Dendritic cell treated with granulocyte-macrophage colony-stimulating factor and Interleukin-4, amounts not matched to agents 40 ng/mL and 50 ng/mL, for 4 days (primary cell): ENCODE results near the gene EGFL6.

Experiments used
- H3K27ac Mint-ChIP-seq: one replicate; pipeline ENCODE4 v1.8.0; 2022; ENCODE audit warnings: mild to moderate bottlenecking, mixed read lengths
- H3K27me3 Mint-ChIP-seq: one replicate; pipeline ENCODE4 v1.8.0; 2022; ENCODE audit warnings: mild to moderate bottlenecking, mixed read lengths
- H3K36me3 Mint-ChIP-seq: one replicate; pipeline ENCODE4 v1.8.0; 2022; ENCODE audit warnings: low read depth, mixed read lengths
- H3K4me1 Mint-ChIP-seq: one replicate; pipeline ENCODE4 v1.8.0; 2022; ENCODE audit warnings: low read depth, mixed read lengths
- H3K4me3 Mint-ChIP-seq: one replicate; pipeline ENCODE4 v1.8.0; 2022; ENCODE audit warnings: mild to moderate bottlenecking, moderate library complexity, mixed read lengths
- H3K9me3 Mint-ChIP-seq: one replicate; pipeline ENCODE4 v1.8.0; 2022; ENCODE audit warnings: mixed read lengths
- intact Hi-C: fragments of 100-400 bp; cut with micrococcal nuclease; formaldehyde crosslinking; loops from one replicate; pipeline ENCODE4 v1.15.0; 2022

EGFL6 gene, protein sequence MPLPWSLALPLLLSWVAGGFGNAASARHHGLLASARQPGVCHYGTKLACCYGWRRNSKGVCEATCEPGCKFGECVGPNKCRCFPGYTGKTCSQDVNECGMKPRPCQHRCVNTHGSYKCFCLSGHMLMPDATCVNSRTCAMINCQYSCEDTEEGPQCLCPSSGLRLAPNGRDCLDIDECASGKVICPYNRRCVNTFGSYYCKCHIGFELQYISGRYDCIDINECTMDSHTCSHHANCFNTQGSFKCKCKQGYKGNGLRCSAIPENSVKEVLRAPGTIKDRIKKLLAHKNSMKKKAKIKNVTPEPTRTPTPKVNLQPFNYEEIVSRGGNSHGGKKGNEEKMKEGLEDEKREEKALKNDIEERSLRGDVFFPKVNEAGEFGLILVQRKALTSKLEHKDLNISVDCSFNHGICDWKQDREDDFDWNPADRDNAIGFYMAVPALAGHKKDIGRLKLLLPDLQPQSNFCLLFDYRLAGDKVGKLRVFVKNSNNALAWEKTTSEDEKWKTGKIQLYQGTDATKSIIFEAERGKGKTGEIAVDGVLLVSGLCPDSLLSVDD

DNA sequence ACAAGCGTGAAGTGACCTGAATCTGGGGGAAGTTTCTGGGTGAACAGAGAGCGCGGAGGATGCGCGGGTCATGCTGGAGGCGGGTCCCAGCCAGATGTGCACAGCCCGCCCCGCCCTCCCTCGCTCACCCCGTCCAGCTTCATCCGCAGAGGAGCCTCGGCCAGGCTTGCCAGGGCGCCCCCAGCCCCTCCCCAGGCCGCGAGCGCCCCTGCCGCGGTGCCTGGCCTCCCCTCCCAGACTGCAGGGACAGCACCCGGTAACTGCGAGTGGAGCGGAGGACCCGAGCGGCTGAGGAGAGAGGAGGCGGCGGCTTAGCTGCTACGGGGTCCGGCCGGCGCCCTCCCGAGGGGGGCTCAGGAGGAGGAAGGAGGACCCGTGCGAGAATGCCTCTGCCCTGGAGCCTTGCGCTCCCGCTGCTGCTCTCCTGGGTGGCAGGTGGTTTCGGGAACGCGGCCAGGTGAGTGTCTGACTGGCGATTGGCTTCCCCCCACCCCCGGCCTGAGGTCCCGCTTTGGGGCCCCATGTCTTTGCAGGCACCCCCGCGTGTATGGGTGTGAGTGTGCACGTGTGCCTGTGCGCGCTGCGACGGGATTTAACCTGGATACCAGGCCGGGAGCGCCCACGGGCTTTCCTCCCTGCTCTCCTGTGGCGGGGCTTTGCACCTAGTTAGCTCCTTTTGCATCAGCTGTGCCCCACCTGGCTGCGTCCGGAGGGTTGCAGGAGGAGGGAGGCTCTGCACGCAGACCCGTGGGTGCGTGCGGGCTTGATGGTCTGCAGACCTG lies at the start of gene EGFL6:
EGFL6 (plus strand) TSS at position 123 of the 782 bp plus-strand sequence; CDS start at position 384, 261 bp downstream.
- Mint-ChIP-seq H3K27me3 (peaks cover 25% of the 10 kb centered on the region), H3K36me3 (no peaks in the 10 kb centered on the region), H3K4me3 (no peak within 1 kb of the TSS), H3K9me3 (no peaks in the 10 kb centered on the region), H3K27ac (no peak within 1 kb of the TSS), H3K4me1 (peaks cover 5% of the 10 kb centered on the region)
- intact Hi-C loops: no loop called here

DNA sequence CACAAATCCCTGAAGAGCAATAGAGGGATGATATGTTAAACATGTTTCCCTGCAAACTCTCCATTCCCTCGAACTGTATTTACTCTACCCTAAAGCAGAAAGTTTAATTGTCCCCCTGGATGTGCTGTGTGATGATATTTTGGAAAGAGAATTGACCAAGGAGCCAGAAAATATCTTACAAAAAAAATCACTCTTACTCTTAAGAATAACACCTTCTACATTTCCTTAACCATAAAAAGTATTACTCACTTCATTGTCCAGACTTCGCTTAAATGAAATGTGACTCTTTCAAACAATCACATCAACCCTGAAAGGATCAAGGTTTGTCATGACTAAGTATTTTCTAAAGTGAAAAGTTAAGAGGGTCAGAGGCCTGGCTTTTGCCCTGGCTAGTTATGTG lies 49.0 kb upstream of the EGFL6 start:
- Mint-ChIP-seq H3K9me3 (no peaks in the 10 kb centered on the region), H3K27ac (no peak overlapping the region), H3K4me1 (no peaks in the 10 kb centered on the region), H3K36me3 (no peaks in the 10 kb centered on the region), H3K4me3 (no peak overlapping the region), H3K27me3 (no peaks in the 10 kb centered on the region)
- intact Hi-C loops: no loop called here

DNA sequence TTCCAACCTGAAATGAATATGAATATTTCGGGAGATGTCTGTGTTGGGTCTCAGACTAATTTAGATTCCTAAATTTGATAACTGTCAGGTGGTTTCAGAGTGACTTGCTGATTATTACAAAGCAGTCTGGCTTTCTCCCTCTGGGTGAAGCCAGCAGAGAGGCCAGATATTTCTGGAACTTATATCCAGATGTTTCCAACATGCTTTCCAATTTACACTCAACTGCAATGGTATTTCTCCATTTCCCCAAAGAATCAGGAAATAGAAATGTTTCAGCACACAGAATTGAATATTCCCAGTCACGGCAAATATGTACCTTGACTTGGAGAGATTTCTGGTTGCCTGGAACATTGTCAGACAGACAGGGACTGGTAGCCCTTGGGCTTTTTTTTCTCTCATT lies 48.5 kb upstream of the EGFL6 start:
- Mint-ChIP-seq H3K27ac (no peak overlapping the region), H3K9me3 (no peaks in the 10 kb centered on the region), H3K4me1 (no peaks in the 10 kb centered on the region), H3K36me3 (no peaks in the 10 kb centered on the region), H3K4me3 (no peak overlapping the region), H3K27me3 (no peaks in the 10 kb centered on the region)
- intact Hi-C loops: no loop called here

DNA sequence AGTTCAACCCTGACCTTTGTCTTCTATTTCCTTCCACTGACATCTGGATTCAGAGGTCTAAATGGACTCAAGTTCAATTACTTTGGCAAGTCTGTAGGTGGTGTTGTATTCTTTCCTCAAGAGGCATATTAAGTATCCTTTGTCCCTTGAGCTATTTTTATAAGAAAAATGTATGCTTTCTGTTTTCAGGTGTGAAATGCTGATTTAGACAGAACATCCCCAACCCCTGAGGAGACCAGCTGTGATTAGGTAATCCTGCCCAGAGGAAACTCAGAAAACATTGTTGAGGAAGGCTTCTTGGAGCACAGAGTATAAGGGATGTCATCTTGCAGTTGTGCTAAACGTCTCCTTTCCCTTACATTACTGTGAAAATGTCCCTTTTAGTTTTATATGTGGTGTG lies 46.6 kb upstream of the EGFL6 start:
- no peaks in the 10 kb centered on the region for H3K4me1 Mint-ChIP-seq
- H3K9me3 Mint-ChIP-seq: no peaks in the 10 kb centered on the region
- no peak overlapping the region for H3K4me3 Mint-ChIP-seq
- no peak overlapping the region for H3K27ac Mint-ChIP-seq
- no peaks in the 10 kb centered on the region for H3K36me3 Mint-ChIP-seq
- H3K27me3 Mint-ChIP-seq: no peaks in the 10 kb centered on the region
- intact Hi-C loops: no loop called here

DNA sequence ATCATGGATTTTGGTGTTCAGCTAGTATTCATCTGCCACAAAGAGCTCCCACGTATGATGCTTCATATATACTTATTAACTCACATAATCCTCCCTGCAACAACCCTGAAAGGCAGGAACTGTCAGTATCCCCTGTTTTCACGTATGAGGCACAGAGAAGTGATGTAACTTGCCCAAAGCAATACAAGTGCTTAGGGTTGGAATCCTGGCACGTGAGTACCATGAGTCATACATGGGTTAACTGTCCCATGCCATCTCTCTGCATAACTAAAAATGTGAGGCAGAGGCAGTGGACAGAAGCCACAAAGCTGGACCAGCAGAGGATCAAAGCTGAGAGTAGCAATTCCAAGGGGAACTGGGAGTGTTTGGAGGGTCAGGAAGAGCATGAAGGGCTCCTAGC lies 35.7 kb upstream of the EGFL6 start:
- Mint-ChIP-seq H3K27ac (no peak overlapping the region), H3K4me3 (no peak overlapping the region), H3K36me3 (no peaks in the 10 kb centered on the region), H3K27me3 (no peaks in the 10 kb centered on the region), H3K9me3 (no peaks in the 10 kb centered on the region), H3K4me1 (no peaks in the 10 kb centered on the region)
- intact Hi-C loops: no loop called here

DNA sequence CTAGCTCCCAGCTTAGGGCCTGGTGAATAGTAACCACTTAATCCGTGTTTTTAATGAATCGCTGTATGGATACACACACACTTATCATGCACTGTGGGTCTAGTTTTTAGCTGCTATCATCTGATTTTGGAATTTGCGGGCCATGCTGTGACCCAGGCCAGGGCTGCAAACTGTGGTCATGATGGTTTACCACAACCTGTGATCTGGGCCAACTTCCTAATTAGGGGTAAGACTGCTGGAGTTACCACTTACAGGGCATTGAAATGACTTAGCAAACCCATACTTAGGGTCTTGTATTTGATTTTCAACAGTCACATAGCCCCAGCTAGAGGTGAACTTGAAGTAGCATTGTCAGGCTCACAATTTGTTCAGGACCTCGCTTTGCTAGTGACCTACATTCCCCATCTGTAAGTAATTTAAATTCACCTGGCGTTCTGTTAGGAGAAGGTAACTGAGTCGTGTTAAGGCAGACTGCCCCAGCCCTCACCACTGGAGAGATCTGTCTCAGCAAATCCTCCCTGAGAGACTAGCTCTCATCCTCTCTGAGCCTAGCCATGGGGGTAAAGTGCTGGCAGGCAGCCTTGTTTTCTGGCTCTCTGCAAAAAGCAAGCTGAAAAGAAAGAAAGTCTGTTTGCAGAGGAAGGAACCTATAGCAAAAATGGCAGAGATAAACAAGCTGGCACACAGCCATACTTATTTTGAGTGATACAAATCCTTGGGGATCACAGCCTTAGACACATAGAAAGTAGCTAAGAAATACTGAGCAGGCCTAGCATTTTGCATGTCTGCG lies 33.8 kb upstream of the EGFL6 start:
- Mint-ChIP-seq H3K4me1 (no peaks in the 10 kb centered on the region), H3K27me3 (no peaks in the 10 kb centered on the region)

DNA sequence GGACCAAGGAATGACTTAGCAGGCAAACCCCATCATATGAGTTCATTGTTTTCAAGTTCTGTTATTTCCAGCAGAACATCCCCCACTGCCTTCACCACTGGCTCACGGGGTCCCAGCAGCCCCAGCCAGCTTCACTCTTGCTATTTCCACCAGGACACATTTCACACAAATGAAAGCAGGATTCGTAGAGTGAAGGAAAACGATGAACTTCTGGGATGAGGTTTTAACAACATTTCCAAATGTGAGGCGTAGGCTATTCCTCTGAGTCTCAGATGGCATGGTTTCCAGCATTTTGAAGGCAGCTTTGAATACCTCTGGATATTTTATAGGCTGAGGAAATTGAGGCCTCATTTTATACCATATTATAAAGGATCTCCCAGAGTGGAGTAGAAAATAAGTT lies 32.9 kb upstream of the EGFL6 start:
- H3K27ac Mint-ChIP-seq: no peak overlapping the region
- no peak overlapping the region for H3K4me3 Mint-ChIP-seq
- H3K27me3 Mint-ChIP-seq: no peaks in the 10 kb centered on the region
- no peaks in the 10 kb centered on the region for H3K36me3 Mint-ChIP-seq
- H3K4me1 Mint-ChIP-seq: no peaks in the 10 kb centered on the region
- intact Hi-C loops: no loop called here
- H3K9me3 Mint-ChIP-seq: no peaks in the 10 kb centered on the region

More for the DNA sequence above, 33.8 kb upstream of the EGFL6 start:
- intact Hi-C loops: no loop called here
- H3K36me3 Mint-ChIP-seq: no peaks in the 10 kb centered on the region
- H3K4me3 Mint-ChIP-seq: no peak overlapping the region
- H3K27ac Mint-ChIP-seq: no peak overlapping the region
- no peaks in the 10 kb centered on the region for H3K9me3 Mint-ChIP-seq

DNA sequence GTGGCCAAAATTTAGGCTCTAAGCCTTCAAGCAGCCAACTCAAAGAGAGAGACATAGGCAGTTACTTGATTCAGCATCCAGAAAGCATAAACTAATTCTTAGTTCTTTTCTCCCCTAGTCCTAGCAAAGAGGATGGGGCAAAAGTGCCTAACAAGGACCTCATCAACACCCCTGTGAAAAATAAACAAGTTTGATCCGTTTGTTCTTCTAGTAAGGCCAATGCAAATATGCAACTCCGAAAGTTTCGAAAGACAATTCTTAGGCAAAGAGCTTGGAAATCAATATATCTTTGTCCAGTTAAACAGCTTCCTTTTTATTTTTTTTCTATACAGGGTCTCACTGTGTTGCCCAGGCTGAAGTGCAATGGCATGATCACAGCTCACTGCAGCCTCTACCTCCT lies 31.0 kb upstream of the EGFL6 start:
- H3K9me3 Mint-ChIP-seq: no peaks in the 10 kb centered on the region
- H3K36me3 Mint-ChIP-seq: no peaks in the 10 kb centered on the region
- no peak overlapping the region for H3K4me3 Mint-ChIP-seq
- intact Hi-C loops: no loop called here
- no peak overlapping the region for H3K27ac Mint-ChIP-seq
- no peaks in the 10 kb centered on the region for H3K4me1 Mint-ChIP-seq
- H3K27me3 Mint-ChIP-seq: no peaks in the 10 kb centered on the region

DNA sequence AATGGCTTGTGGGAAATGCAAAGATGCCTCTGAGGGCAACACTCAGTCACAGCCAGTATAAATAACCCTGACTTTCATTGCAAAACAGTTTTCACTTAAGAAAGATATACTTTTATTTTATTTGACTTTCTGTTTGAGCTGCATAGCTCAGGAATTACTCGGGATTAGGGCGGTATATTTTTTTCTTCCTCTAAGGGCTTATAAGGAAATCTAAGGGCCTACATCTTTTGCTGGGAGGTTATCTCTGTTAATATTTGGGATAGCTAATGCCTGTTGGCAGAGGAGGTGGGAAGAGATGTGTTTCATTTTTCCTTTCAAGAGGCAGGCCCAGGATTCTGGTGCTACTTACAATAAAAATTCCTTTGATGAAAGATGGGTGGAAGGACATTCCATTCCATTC lies 28.8 kb upstream of the EGFL6 start:
- intact Hi-C loops: no loop called here
- Mint-ChIP-seq H3K9me3 (no peaks in the 10 kb centered on the region), H3K36me3 (no peaks in the 10 kb centered on the region), H3K27me3 (no peaks in the 10 kb centered on the region), H3K4me3 (no peak overlapping the region), H3K4me1 (no peaks in the 10 kb centered on the region), H3K27ac (no peak overlapping the region)

DNA sequence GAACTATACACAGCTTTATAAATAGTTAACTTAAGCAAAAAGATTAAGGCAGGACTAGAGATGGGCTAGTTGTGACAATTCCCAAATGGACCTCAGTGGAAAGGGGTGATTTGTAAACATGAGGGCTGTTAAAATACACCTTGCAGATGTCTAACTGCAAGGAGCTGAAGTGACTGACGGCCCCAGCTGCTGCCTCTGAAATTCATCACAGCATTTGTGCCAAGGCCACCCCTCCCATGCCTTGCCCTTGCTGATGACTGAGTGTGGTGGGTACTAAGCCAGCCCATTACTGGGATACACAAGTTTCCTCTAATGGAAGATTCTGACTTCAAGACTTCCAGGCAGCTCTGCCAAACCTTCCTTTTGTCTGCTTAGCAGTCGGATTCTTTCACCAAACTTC lies 23.7 kb upstream of the EGFL6 start:
- Mint-ChIP-seq H3K27ac (no peak overlapping the region), H3K27me3 (peaks cover 5% of the 10 kb centered on the region), H3K4me3 (no peak overlapping the region), H3K9me3 (no peaks in the 10 kb centered on the region), H3K36me3 (no peaks in the 10 kb centered on the region), H3K4me1 (no peaks in the 10 kb centered on the region)
- intact Hi-C loops: no loop called here

DNA sequence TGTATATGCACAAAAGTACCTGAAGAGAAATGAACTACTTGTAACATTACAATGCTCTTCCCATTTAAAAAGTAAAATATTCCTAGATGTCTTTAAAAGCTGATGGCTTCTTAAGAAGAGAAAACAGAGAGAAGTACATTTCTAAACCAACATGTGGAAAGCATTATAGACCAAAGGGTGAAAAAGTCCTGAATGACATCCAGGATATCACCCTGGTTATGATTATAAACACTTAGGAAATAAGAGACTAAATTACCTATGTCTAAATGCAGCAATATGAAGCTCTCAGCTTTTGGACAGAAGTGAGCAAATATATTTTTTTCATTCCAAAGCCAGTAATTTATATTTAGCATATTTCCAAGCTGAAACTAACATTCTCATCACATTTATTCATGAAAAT lies 21.7 kb upstream of the EGFL6 start:
- Mint-ChIP-seq H3K27me3 (peaks cover 5% of the 10 kb centered on the region), H3K4me3 (no peak overlapping the region), H3K27ac (no peak overlapping the region), H3K4me1 (no peaks in the 10 kb centered on the region), H3K36me3 (no peaks in the 10 kb centered on the region), H3K9me3 (no peaks in the 10 kb centered on the region)
- intact Hi-C loops: no loop called here

DNA sequence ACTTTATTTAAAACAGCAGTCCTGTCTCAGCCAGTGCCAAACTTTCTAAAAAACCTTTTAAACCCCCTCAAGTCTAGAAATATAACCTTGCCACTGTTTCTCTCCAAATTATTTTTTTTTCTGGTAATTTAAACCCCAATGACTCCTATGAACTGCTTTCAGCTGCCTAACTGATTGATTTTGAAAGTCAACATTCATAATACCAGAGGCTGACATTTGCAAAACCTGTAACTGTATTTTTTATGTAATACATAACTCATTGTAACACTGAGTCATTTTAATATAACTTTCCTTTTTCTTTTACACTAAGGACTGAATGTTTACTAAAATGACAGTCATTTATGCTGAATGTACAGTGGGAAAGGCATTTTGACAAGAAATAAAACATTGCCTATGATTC lies 19.1 kb upstream of the EGFL6 start:
- Mint-ChIP-seq H3K36me3 (no peaks in the 10 kb centered on the region), H3K27ac (no peak overlapping the region), H3K4me1 (no peaks in the 10 kb centered on the region), H3K27me3 (peaks cover 5% of the 10 kb centered on the region), H3K9me3 (no peaks in the 10 kb centered on the region), H3K4me3 (no peak overlapping the region)
- intact Hi-C loops: no loop called here

DNA sequence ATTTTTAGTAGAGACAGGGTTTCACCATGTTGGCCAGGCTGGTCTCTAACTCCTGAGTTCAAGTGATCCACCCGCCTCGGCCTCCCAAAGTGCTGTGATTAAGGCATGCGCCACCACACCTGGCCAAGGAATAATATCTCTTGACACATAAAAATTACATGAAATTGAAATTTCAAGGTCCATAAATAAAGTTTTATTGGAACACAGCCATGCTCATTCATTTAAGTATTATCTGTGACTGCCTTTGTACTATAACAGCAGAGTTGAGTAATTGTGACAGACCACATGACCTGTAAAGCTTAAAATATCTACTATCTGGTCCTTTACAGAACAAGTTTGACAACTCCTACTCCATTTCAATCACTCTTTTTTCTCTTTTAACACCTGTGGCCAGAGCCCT lies 17.8 kb upstream of the EGFL6 start:
- no peak overlapping the region for H3K4me3 Mint-ChIP-seq
- H3K27me3 Mint-ChIP-seq: peaks cover 5% of the 10 kb centered on the region
- intact Hi-C loops: no loop called here
- H3K4me1 Mint-ChIP-seq: no peaks in the 10 kb centered on the region
- H3K27ac Mint-ChIP-seq: no peak overlapping the region
- no peaks in the 10 kb centered on the region for H3K36me3 Mint-ChIP-seq
- no peaks in the 10 kb centered on the region for H3K9me3 Mint-ChIP-seq

DNA sequence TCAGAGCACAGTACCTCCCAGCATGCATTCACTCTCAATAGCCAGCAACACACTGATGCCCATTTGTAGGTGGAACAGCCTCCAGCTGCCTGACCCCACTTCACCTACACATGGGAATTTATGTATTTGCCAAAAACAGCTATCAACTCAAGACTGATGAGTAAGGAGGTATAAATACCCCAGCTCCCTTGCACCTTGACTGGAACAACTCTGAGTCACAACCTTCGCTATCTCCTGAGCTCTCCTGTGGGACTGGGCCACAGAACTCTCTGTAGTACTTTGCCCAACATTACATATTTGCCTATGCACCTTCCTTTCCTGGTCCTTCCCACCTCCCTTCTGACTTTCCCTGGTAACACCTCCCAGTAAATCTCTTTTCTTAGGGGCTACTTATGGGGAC lies 16.5 kb upstream of the EGFL6 start:
- H3K27ac Mint-ChIP-seq: no peak overlapping the region
- intact Hi-C loops: no loop called here

More for the DNA sequence above, 16.5 kb upstream of the EGFL6 start:
- H3K36me3 Mint-ChIP-seq: no peaks in the 10 kb centered on the region
- H3K27me3 Mint-ChIP-seq: peaks cover 5% of the 10 kb centered on the region
- H3K9me3 Mint-ChIP-seq: no peaks in the 10 kb centered on the region
- H3K4me1 Mint-ChIP-seq: no peaks in the 10 kb centered on the region
- no peak overlapping the region for H3K4me3 Mint-ChIP-seq
